Left cardiac atrium (tissue), 4 donors: Measurements from ENCODE around the gene SHPK. TPM values are rescaled to one million over a fixed set of nuclear protein-coding genes. Genes with fewer than 3 reads are reported as not detected.
"Not testable (repeated sequence)": the region's sequence is repeated elsewhere in the genome, so short reads cannot be mapped to it uniquely, and the experiment has no call there.

Experiments used
- ATAC-seq, 2 donors: fragments of 200-7000 bp; cut with Tn5 transposase; one replicate each; pipeline ENCODE4 v1.9.1; 2020; ENCODE audit warnings: mild to moderate bottlenecking in 2 of 2, moderate library complexity in 2 of 2
- DNase-seq: peaks from one replicate; pipeline ENCODE4 v3.0.0-alpha.2; 2020
- intact Hi-C, 2 donors: fragments of 100-400 bp; cut with DNase I; formaldehyde crosslinking; loops; one replicate each; pipeline versions ENCODE4 v1.14.1 to v1.15.1; 2022 to 2023
- total RNA-seq, 2 donors: library from RNA; stranded (reverse); fragmentation: NEBNext Ultra II Directional; extraction: Animal tissue kit (Norgen Biotek cat#: 25700); gene quantifications; one replicate each; pipeline ENCODE4 v1.2.1, GENCODE V29; 2021
- donor health status: DM: no; HTN: yes; CAD: no.
- donor health status: DM: no; HTN: yes; CAD: no; lungs with severe emphysema.
- donor health status: DM: yes; HTN: yes; CAD: no.
- donor health status: Dilated cardiomyopathy.

The SHPK gene
- total RNA-seq, 2 donors from 2014 or later, result 4.6 to 6.1 TPM

DNA sequence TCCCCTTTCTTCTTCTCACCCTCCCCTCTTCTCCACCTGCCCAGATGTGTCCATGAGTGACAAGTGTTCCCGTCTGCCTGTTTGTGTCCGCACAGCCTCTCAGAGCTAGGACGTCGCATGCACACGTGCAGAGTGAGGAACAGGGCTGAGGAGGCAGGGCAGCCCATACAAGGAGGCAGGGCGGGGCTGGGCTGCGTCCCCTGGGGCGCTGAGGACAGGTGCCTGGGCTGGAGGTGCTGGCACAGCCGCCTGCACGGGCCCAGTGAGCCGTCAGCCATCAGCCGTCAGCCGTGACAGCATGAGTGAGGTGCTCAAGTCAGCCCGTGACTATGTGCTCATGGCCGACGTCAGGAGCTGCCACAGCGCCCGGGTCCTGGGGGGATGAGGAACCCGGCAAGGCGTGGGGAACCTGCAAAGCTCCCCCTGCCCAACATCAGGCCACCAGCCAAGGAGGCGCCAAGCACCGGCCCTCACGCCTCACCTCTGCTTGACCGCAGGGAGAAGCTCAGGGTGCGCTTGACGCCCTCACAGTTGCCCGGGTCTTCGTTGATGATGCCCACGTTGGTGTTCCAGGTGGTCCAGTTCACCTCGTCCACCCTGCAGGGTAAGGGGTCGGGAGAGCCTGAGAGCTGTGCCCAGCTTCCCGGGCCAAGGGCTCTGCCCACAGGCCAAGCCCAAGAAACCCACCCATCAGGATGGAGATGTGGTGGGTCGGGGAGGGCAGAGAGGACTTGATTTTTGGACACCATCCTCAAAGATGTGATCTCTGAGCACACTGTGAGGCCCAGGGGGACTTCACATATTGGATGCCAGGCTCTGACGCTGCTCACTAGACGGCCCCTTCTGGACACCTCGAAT lies 64.8 kb downstream of the SHPK start:
- intact Hi-C loops, result no loop called here
- no peak for ATAC-seq
- no peak for DNase-seq

DNA sequence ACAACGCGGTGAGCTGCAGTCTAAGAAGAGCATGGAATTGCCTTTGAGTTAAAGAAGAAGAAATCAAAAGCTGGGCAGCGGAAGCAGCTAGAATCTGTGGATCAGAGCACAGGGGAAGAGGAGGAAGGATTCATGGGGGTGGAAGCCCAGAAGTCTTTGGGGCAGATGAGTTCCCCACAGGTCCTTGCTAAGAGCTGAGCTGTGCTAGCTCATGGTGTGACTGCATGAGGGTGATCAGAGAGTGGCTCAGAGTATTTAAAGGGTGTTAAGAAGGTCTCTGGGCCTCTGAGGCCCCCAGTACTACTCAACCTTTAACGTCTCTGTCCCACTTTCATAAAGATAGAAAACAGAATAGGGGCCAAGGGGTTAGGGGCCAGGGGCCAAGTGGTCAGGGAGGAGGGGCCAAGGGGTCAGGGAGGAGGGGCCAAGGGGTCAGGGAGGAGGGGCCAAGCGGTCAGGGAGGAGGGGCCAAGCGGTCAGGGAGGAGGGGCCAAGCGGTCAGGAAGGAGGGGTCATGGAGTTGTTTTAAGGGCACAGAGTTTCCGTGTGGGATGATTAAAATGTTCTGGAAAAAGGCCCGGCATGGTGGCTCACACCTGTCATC lies 66.4 kb downstream of the SHPK start:
- intact Hi-C loops, result no loop called here
- DNase-seq (no peak), ATAC-seq (no peak)

DNA sequence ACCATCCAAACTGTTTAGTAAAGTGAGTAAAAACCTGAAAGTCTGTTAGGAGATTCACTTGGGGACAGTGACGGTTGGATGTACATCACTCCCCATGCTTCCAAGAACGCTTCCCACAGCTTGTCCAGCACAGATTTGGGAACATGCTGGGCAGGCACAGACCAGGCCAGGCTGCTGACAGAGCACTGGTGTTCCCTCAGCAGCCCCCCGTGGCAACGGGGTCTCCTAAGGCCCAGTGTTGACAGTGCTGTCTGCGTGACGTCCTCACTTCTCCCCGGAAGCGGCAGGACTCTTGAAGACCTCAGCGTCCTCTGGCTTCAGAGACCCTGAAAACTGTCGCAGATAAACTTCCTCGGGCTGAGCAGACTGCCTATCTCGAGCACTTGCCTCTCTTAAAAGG lies 69.5 kb downstream of the SHPK start:
- ATAC-seq (no peak), DNase-seq (no peak)
- intact Hi-C loops, result no loop called here

DNA sequence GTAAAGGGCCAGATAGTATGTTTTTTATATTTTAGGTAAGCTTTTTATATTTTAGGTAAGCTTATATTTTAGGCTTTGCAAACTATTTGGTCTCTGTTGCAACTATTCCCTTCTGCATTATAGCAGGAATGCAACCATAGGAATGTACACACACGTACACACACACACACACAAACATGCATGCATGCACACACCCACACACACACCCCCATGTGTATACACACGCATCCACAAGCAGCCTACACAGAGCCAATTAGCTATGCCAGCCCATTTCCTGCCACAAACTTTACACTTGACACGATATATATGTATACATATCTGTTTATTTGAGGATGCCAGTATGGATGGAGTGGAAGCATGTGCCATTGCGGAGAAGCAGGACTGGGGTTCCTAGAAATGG lies 70.9 kb downstream of the SHPK start:
- DNase-seq (no peak), ATAC-seq (no peak)
- intact Hi-C loops, result no loop called here

DNA sequence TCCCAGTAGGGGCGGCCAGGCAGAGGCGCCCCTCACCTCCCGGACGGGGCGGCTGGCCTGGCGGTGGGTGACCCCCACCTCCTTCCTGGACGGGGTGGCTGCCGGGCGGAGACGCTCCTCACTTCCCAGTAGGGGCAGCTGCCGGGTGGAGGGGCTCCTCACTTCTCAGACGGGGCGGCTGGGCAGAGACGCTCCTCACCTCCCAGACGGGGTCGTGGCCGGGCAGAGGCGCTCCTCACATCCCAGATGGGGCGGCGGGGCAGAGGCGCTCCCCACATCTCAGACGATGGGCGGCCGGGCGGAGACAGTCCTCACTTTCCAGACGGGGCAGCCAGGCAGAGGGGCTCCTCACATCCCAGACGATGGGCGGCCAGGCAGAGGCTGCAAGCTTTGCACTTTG lies 71.8 kb downstream of the SHPK start:
- DNase-seq, intact Hi-C loops, ATAC-seq: not testable (repeated sequence)

DNA sequence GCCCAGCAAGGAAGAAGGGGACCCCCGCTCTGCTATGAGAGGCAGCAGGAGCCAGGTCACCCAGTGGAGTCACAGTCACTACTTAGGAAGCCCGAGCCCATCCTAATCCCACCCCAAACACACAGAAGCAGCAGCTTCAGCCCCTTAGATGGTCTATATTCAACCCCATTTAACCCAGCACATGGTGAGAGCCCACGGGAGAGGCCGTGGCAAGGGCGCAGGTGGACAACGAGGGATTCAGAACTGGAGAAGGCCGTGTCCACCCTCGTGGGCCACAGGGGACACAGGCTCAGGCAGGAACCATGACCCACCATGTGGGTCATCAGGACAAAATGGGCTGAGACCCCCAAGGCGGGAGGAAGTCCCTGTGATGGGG lies 76.8 kb downstream of the SHPK start:
- DNase-seq (no peak), ATAC-seq (no peak)
- intact Hi-C loops, result no loop called here

DNA sequence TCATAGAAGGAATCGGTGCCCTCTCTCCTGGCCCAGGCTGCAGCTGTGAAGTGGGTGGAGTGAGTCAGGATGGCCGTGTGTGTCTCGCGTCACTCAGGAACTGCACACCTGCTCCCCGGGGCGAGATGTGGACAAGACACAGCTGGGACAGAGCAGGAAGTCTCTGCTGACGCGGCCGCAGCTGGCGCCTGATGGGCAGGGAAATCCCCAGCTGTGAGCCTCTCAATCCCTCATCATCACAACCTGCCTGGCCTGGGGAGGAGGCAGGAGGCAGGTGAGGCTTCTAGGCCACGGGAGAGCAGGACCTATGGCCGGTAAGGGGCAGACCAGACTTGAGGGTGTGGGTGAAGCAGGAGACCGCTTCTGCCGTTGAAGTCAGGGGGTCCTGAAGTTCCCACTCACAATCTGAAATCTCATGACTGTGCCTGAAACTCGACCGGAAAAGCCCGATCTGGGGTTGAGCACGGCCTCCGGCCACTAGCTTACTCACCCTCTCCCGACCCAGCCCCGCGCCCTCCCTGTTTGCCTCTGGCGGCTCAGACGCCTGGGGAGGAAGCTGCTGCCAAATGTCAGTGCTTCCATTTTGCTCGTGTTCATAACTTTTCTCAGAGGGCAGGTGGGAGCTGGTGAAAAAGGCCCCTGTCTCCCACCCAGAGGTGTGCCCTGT lies 77.3 kb downstream of the SHPK start:
- ATAC-seq (no peak), DNase-seq (no peak)
- intact Hi-C loops, result no loop called here

Other genes starting within 250 kb of the SHPK start
- gene OR3A2, start 249.9 kb downstream of the SHPK start, total RNA-seq, result under 1 TPM; 0.65 to 0.71 TPM
- not detected for gene OR1E1, start 237.8 kb downstream of the SHPK start, total RNA-seq
- not detected for gene OR3A3, start 224.9 kb downstream of the SHPK start, total RNA-seq
- not detected for gene OR1E2, start 202.4 kb downstream of the SHPK start, total RNA-seq
- under 1 TPM in 1 of 2 donors, not detected in 1; 0.35 TPM for gene SPATA22, start 164.4 kb downstream of the SHPK start, total RNA-seq
- 1 to 10 TPM; 3.1 to 5.0 TPM for gene ASPA, start 160.3 kb downstream of the SHPK start, total RNA-seq
- 1 to 10 TPM; 1.2 to 2.1 TPM for gene TRPV3, start 78.4 kb downstream of the SHPK start, total RNA-seq
- 1 to 10 TPM; 3.3 to 3.4 TPM for gene TRPV1, start 26.8 kb downstream of the SHPK start, total RNA-seq
- 1 to 10 TPM; 8.3 to 9.6 TPM for gene CTNS, start 510 bp upstream of the SHPK start, total RNA-seq
- gene TAX1BP3, start 32.3 kb upstream of the SHPK start, total RNA-seq, result 100 to 1,000 TPM; 116 to 142 TPM
- gene EMC6, start 32.6 kb upstream of the SHPK start, total RNA-seq, result 10 to 100 TPM; 51.8 to 51.9 TPM
- gene P2RX5, start 59.9 kb upstream of the SHPK start, total RNA-seq, result 10 to 100 TPM in 1 of 2 donors, 1 to 10 TPM in 1; 7.7 to 13.5 TPM
- gene HASPIN, start 87.7 kb upstream of the SHPK start, total RNA-seq, result under 1 TPM; 0.16 to 0.47 TPM
- 10 to 100 TPM; 15.7 to 20.5 TPM for gene ITGAE, start 164.9 kb upstream of the SHPK start, total RNA-seq
- gene NCBP3, start 210.0 kb upstream of the SHPK start, total RNA-seq, result 10 to 100 TPM; 16.3 to 24.4 TPM